H1 (cell line): ENCODE results near the gene TARDBP. TPM values are rescaled to one million over a fixed set of nuclear protein-coding genes. Genes with fewer than 3 reads are reported as not detected.

Experiments used
- CTCF ChIA-PET: fragments of 300-600 bp; sonication (Branson Sonifier 250); formaldehyde crosslinking; loops from one replicate; lab custom pipeline; 2021; ENCODE audit not compliant: partially characterized antibody; lab: Charles Lee
- POLR2A ChIA-PET: fragments of 300-600 bp; sonication (Branson Sonifier 250); formaldehyde crosslinking; loops from one replicate; lab custom pipeline; 2021; ENCODE audit warnings: inconsistent platforms; ENCODE audit not compliant: partially characterized antibody; lab: Charles Lee
- DNase-seq, 2 experiments: peaks; one replicate each; pipeline versions ENCODE4 v3.0.0 to v3.0.0-alpha.2; 2010 to 2022; ENCODE audit warnings: low spot score in 2 of 2, low read depth in 1 of 2, mixed read lengths in 1 of 2
- FAIRE-seq: peaks from 2 replicates; lab custom pipeline; 2011; peaks lifted over from hg19 to GRCh38; lab: Jason Lieb, UNC
- H2AFZ ChIP-seq: 2 replicates; pipeline ENCODE4 v1.8.1; 2012; ENCODE audit warnings: low read length, inconsistent platforms
- H2AK5ac ChIP-seq: 2 replicates; pipeline ENCODE4 v1.6.1; 2013; ENCODE audit warnings: low read depth, low read length
- H2BK120ac ChIP-seq: replicated peaks from 2 replicates; pipeline ENCODE3; 2013; ENCODE audit warnings: low read depth, low read length, inconsistent platforms
- H2BK12ac ChIP-seq: 2 replicates; pipeline ENCODE4 v1.6.1; 2013; ENCODE audit warnings: low read depth, low read length
- H2BK15ac ChIP-seq: 2 replicates; pipeline ENCODE4 v1.6.1; 2013; ENCODE audit warnings: low read length
- H2BK20ac ChIP-seq: 2 replicates; pipeline ENCODE4 v1.6.1; 2013; ENCODE audit warnings: low read length
- H2BK5ac ChIP-seq: 2 replicates; pipeline ENCODE4 v1.6.1; 2013; ENCODE audit warnings: low read depth, low read length
- H3K14ac ChIP-seq: 2 replicates; pipeline ENCODE4 v1.6.1; 2013; ENCODE audit warnings: inconsistent platforms; ENCODE audit not compliant: insufficient read length
- H3K18ac ChIP-seq: 2 replicates; pipeline ENCODE4 v1.6.1; 2013; ENCODE audit warnings: low read length; ENCODE audit errors: extremely low read depth
- H3K23ac ChIP-seq: 2 replicates; pipeline ENCODE4 v1.6.1; 2013; ENCODE audit warnings: inconsistent platforms; ENCODE audit not compliant: insufficient read length
- H3K23me2 ChIP-seq: 2 replicates; pipeline ENCODE4 v1.6.1; 2013; ENCODE audit warnings: low read depth, low read length
- H3K27ac ChIP-seq: 2 replicates; pipeline ENCODE4 v1.6.1; 2011; ENCODE audit warnings: low read depth, low read length, inconsistent platforms
- H3K27me3 ChIP-seq, 4 experiments: replicated peaks in 1 of 4; 1 replicate in 1 of 4; 2 replicates in 3 of 4; pipeline versions ENCODE4 v1.6.1 to v1.8.1; 2011 to 2013; ENCODE audit warnings: low read length in 3 of 4, mild to moderate bottlenecking in 3 of 4, inconsistent platforms in 2 of 4, mixed read lengths in 2 of 4, moderate library complexity in 1 of 4; ENCODE audit not compliant: control insufficient read depth in 3 of 4, insufficient read depth in 3 of 4; ENCODE audit errors: extremely low read depth in 1 of 4
- H3K36me3 ChIP-seq, 4 experiments: 2 replicates each; pipeline versions ENCODE4 v1.6.1 to v1.8.1; 2011 to 2013; ENCODE audit warnings: mild to moderate bottlenecking in 4 of 4, low read length in 3 of 4, moderate library complexity in 2 of 4, control low read depth in 1 of 4, inconsistent platforms in 1 of 4; ENCODE audit not compliant: insufficient read depth in 4 of 4, control insufficient read depth in 2 of 4
- H3K4ac ChIP-seq: replicated peaks from 2 replicates; pipeline ENCODE3; 2013; ENCODE audit warnings: low read length, low read depth, mixed read lengths, inconsistent platforms; ENCODE audit not compliant: insufficient read length
- H3K4me1 ChIP-seq, 4 experiments: replicated peaks in 1 of 4; 1 replicate in 1 of 4; 2 replicates in 3 of 4; pipeline versions ENCODE4 v1.6.1 to v1.8.1; 2011 to 2013; ENCODE audit warnings: low read length in 3 of 4, inconsistent platforms in 2 of 4, mixed read lengths in 1 of 4; ENCODE audit not compliant: insufficient read depth in 4 of 4, control insufficient read depth in 3 of 4
- H3K4me2 ChIP-seq, 2 experiments: 2 replicates each; pipeline versions ENCODE4 v1.6.1 to v1.8.1; 2011 to 2013; ENCODE audit warnings: low read depth in 2 of 2, low read length in 2 of 2, control low read depth in 1 of 2, inconsistent platforms in 1 of 2, mild to moderate bottlenecking in 1 of 2; ENCODE audit not compliant: insufficient read depth in 1 of 2
- H3K4me3 ChIP-seq, 4 experiments: fragments of 200-600, 300-600 bp in 1 of 4; sonication (generic), shearing (Covaris generic), sonication (Bioruptor Twin) in 1 of 4; 2 replicates each; pipeline versions ENCODE4 v1.5.1 to v1.8.1; 2011 to 2016; ENCODE audit warnings: low read length in 4 of 4, low read depth in 3 of 4, control low read depth in 2 of 4, inconsistent platforms in 2 of 4, mild to moderate bottlenecking in 2 of 4, mixed read lengths in 1 of 4, moderate library complexity in 1 of 4; ENCODE audit not compliant: insufficient read depth in 2 of 4; ENCODE audit errors: extremely low read depth in 1 of 4
- H3K56ac ChIP-seq: replicated peaks from 2 replicates; pipeline ENCODE3; 2013; ENCODE audit warnings: low read depth, mild to moderate bottlenecking, mixed read lengths, low read length, inconsistent platforms; ENCODE audit not compliant: insufficient read length
- H3K79me1 ChIP-seq: 2 replicates; pipeline ENCODE4 v1.6.1; 2013; ENCODE audit warnings: low read depth, low read length, control low read depth
- H3K79me2 ChIP-seq, 2 experiments: 2 replicates each; pipeline versions ENCODE4 v1.6.1 to v1.8.1; 2012 to 2013; ENCODE audit warnings: low read length in 2 of 2, mild to moderate bottlenecking in 2 of 2, inconsistent platforms in 1 of 2; ENCODE audit not compliant: insufficient read depth in 2 of 2, control insufficient read depth in 1 of 2
- H3K9ac ChIP-seq, 4 experiments: replicated peaks in 1 of 4; 1 replicate in 1 of 4; 2 replicates in 3 of 4; pipeline versions ENCODE4 v1.6.1 to v1.8.1; 2011 to 2013; ENCODE audit warnings: low read depth in 3 of 4, low read length in 3 of 4, control low read depth in 2 of 4, mild to moderate bottlenecking in 2 of 4, moderate library complexity in 2 of 4, inconsistent platforms in 1 of 4; ENCODE audit errors: extremely low read depth in 1 of 4
- H3K9me3 ChIP-seq, 2 experiments: 2 replicates each; pipeline versions ENCODE4 v1.6.1 to v1.8.1; 2012 to 2013; ENCODE audit warnings: mild to moderate bottlenecking in 2 of 2, moderate library complexity in 2 of 2, control low read depth in 1 of 2, inconsistent platforms in 1 of 2, low read depth in 1 of 2, low read length in 1 of 2, mixed read lengths in 1 of 2; ENCODE audit not compliant: insufficient read depth in 2 of 2
- H4K20me1 ChIP-seq, 2 experiments: replicated peaks in 1 of 2; 2 replicates each; pipeline versions ENCODE3 to v1.8.1; 2011 to 2013; ENCODE audit warnings: inconsistent platforms in 2 of 2, low read length in 2 of 2, mild to moderate bottlenecking in 1 of 2; ENCODE audit not compliant: insufficient read depth in 2 of 2, control insufficient read depth in 1 of 2
- H4K5ac ChIP-seq: 2 replicates; pipeline ENCODE4 v1.6.1; 2013; ENCODE audit warnings: low read length, low read depth, mixed read lengths, inconsistent platforms; ENCODE audit not compliant: insufficient read length
- H4K8ac ChIP-seq: 2 replicates; pipeline ENCODE4 v1.8.0; 2013; ENCODE audit warnings: mild to moderate bottlenecking, moderate library complexity, low read length, inconsistent platforms; ENCODE audit not compliant: insufficient read depth; ENCODE audit errors: extremely low read depth
- H4K91ac ChIP-seq: replicated peaks from 2 replicates; pipeline ENCODE3; 2013; ENCODE audit warnings: low read length, mixed read lengths, inconsistent platforms; ENCODE audit not compliant: insufficient read length
- BACH1 ChIP-seq: IDR thresholded peaks from 2 replicates; pipeline ENCODE4 v1.6.1; 2012; ENCODE audit warnings: low read length, improper control_type of control experiment
- CREB1 ChIP-seq: IDR thresholded peaks from 2 replicates; pipeline ENCODE4 v1.6.1; 2012; ENCODE audit warnings: inconsistent platforms
- EGR1 ChIP-seq: IDR thresholded peaks from 2 replicates; pipeline ENCODE4 v1.6.1; 2011; ENCODE audit warnings: low read depth, low read length, borderline replicate concordance
- FOSL1 ChIP-seq: IDR thresholded peaks from 2 replicates; pipeline ENCODE4 v1.6.1; 2011; ENCODE audit warnings: mild to moderate bottlenecking, low read depth, low read length, moderate library complexity; ENCODE audit not compliant: insufficient read depth
- KDM1A ChIP-seq: fragments of 200-600, 300-600 bp; sonication (generic); IDR thresholded peaks from 2 replicates; pipeline ENCODE4 v1.7.1; 2016; ENCODE audit warnings: mild to moderate bottlenecking, low read length, borderline replicate concordance
- POLR2A ChIP-seq, 2 experiments: IDR thresholded peaks; 1 replicate in 1 of 2; 2 replicates in 1 of 2; pipeline ENCODE4 v1.6.1; 2011; ENCODE audit warnings: low read depth in 2 of 2, low read length in 2 of 2, mild to moderate bottlenecking in 2 of 2; ENCODE audit errors: control extremely low read depth in 1 of 2
- RFX5 ChIP-seq: IDR thresholded peaks from 2 replicates; pipeline ENCODE4 v1.6.1; 2011; ENCODE audit warnings: low read depth, low read length, improper control_type of control experiment, borderline replicate concordance
- RXRA ChIP-seq: IDR thresholded peaks from 2 replicates; pipeline ENCODE4 v1.6.1; 2011; ENCODE audit warnings: low read depth, mild to moderate bottlenecking, low read length, moderate library complexity; ENCODE audit not compliant: insufficient read depth
- SP1 ChIP-seq: IDR thresholded peaks from 2 replicates; pipeline ENCODE4 v1.6.1; 2011; ENCODE audit warnings: low read depth, low read length
- TAF1 ChIP-seq: IDR thresholded peaks from 2 replicates; pipeline ENCODE4 v1.6.1; 2011; ENCODE audit warnings: mild to moderate bottlenecking, low read depth, low read length
- TEAD4 ChIP-seq: IDR thresholded peaks from 2 replicates; pipeline ENCODE4 v1.6.1; 2012; ENCODE audit warnings: low read depth, low read length, inconsistent platforms, mixed read lengths
- WGBS, 2 experiments: shearing (Covaris generic) in 1 of 2; methylation state at CpG; one replicate each; pipeline versions ENCODE4 v1.1.6 to v1.1.7; 2013 to 2015; ENCODE audit warnings: low lambda C conversion rate in 2 of 2, mixed read lengths in 2 of 2, inconsistent platforms in 1 of 2, low coverage in 1 of 2, missing lambda C conversion rate in 1 of 2; ENCODE audit not compliant: insufficient replicate concordance in 2 of 2, insufficient coverage in 1 of 2, insufficient read length in 1 of 2; ENCODE audit errors: extremely low coverage in 1 of 2, missing lambda C conversion rate in 1 of 2; 5-methylcytosine and 5-hydroxymethylcytosine counted together
- polyA plus RNA-seq, 7 experiments: library from polyadenylated mRNA; depleted of rRNA in 3 of 7; stranded (reverse) in 5 of 7; unstranded in 2 of 7; fragments of >200 nt in 5 of 7; fragments of 200-250 nt in 2 of 7; gene quantifications; 1 replicate in 5 of 7; 2 replicates in 1 of 7; 4 replicates in 1 of 7; pipeline versions ENCODE4 v1.2.1 to v1.2.3, GENCODE V29; 2011 to 2013; ENCODE audit warnings: missing spikeins in 2 of 7, mixed read lengths in 2 of 7
- total RNA-seq: library from RNA; stranded (reverse); fragmentation: NEBNext Ultra II Directional; extraction: Animal tissue kit (Norgen Biotek cat#: 25700); gene quantifications from 2 replicates; pipeline ENCODE4 v1.2.1, GENCODE V29; 2021
- TF ChIP-seq, protein P1 (sequence below): IDR thresholded peaks from 2 replicates; pipeline ENCODE4 v1.6.1; 2011; ENCODE audit warnings: low read depth, mild to moderate bottlenecking, low read length; ENCODE audit not compliant: insufficient read depth
- TF ChIP-seq, protein P2 (sequence below): IDR thresholded peaks from 2 replicates; pipeline ENCODE4 v1.6.1; 2012; ENCODE audit warnings: inconsistent platforms

The TARDBP gene
- total and polyA plus RNA-seq, 2 of the 8 experiments (the other 6 are each of a cell fraction or from before 2014, with no cell fraction given): 144 to 240 TPM

DNA sequence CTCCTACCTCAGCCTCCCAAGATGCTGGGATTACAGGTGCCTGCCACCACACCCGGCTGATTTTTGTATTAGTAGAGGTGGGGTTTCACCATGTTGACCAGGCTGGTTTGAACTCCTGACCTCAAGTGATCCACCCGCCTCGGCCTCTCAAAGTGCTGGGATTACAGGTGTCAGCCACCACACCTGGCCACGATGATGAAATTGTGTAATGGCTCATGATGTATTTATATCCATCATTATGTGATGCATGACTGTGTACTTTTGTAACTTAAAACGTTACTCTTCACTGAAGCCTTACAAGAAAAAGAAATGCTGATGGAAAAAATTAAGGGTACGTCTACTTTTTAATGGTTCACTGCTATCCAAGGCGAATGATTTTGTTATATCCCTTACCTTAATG is 7.5 kb downstream of the TARDBP start:
- POLR2A ChIA-PET: interaction anchor here (0.9 to 3.8 kb wide), 2 partner anchors 11 to 41 kb away, joined by 3 to 20 read pairs; no protein-coding TSS in a partner anchor
- no peaks in the 10 kb centered on the region for H3K23me2 ChIP-seq
- no peak for DNase-seq
- no peak overlapping the region for H3K27ac ChIP-seq
- no peaks in the 10 kb centered on the region; a peak in 1 of 7 replicates for H3K4me1 ChIP-seq
- no peak overlapping the region for H3K4me3 ChIP-seq
- H3K36me3 ChIP-seq: peaks cover 47 to 95% (median 79%) of the 10 kb centered on the region in 4 experiments
- H3K4me2 ChIP-seq: no peak overlapping the region
- CTCF ChIA-PET: interaction anchor here (0.7 to 1.1 kb wide), 2 partner anchors 17 to 508 kb away, joined by 3 read pairs; no protein-coding TSS in a partner anchor
- H2AFZ ChIP-seq: no peak overlapping the region
- no peaks in the 10 kb centered on the region; the same call in 1 of the 2 replicates for H3K79me1 ChIP-seq
- no peak overlapping the region for H2BK12ac ChIP-seq
- H3K4ac ChIP-seq: no peak overlapping the region
- H4K5ac ChIP-seq: no peak overlapping the region
- H2BK120ac ChIP-seq: no peak overlapping the region
- H3K14ac ChIP-seq: no peak overlapping the region
- no peak overlapping the region for H2AK5ac ChIP-seq
- no peaks in the 10 kb centered on the region for H3K27me3 ChIP-seq
- no peak overlapping the region for H3K23ac ChIP-seq
- H4K20me1 ChIP-seq: peaks cover 5 to 12% of the 10 kb centered on the region in 2 experiments
- no peak for FAIRE-seq
- no peak overlapping the region for H3K18ac ChIP-seq
- H2BK5ac ChIP-seq: no peak overlapping the region
- no peak overlapping the region for H3K56ac ChIP-seq
- H4K8ac ChIP-seq: no peak overlapping the region
- H3K9ac ChIP-seq: no peak overlapping the region
- peaks cover 0 to 30% of the 10 kb centered on the region in 2 experiments; a peak in 2 of 4 replicates for H3K79me2 ChIP-seq
- no peak overlapping the region for H2BK20ac ChIP-seq
- H4K91ac ChIP-seq: no peak overlapping the region
- no peak overlapping the region for H2BK15ac ChIP-seq
- no peaks in the 10 kb centered on the region for H3K9me3 ChIP-seq
- 93% methylated on average over 7 of the region's 7 CpGs; no CpG with 5 or more reads in 1 of the 2 experiments for WGBS, 2 experiments
- TF ChIP-seq RFX5: no peak
- TF ChIP-seq FOSL1: no peak
- no peak for TF ChIP-seq TAF1
- TF ChIP-seq BACH1: no peak
- TF ChIP-seq, protein P1, sequence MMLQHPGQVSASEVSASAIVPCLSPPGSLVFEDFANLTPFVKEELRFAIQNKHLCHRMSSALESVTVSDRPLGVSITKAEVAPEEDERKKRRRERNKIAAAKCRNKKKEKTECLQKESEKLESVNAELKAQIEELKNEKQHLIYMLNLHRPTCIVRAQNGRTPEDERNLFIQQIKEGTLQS: no peak
- no peak for TF ChIP-seq KDM1A
- no peak for TF ChIP-seq RXRA
- no peak for TF ChIP-seq TEAD4
- TF ChIP-seq POLR2A (IDR thresholded peaks at IDR 0.05; ENCODE audit: control extremely low read depth in 1 of 2, low read depth in 2 of 2, low read length in 2 of 2): no peak
- TF ChIP-seq, protein P2, sequence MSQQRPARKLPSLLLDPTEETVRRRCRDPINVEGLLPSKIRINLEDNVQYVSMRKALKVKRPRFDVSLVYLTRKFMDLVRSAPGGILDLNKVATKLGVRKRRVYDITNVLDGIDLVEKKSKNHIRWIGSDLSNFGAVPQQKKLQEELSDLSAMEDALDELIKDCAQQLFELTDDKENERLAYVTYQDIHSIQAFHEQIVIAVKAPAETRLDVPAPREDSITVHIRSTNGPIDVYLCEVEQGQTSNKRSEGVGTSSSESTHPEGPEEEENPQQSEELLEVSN: no peak
- TF ChIP-seq SP1: no peak
- no peak for TF ChIP-seq CREB1
- no peak for TF ChIP-seq EGR1
